H9 (cell line): ENCODE results near the gene ARHGAP15. TPM values are rescaled to one million over a fixed set of nuclear protein-coding genes. Genes with fewer than 3 reads are reported as not detected.

ENCODE experiments used
- DNase-seq: peaks from one replicate; pipeline ENCODE4 v3.0.0-alpha.2; 2017
- H2AFZ ChIP-seq: one replicate; pipeline ENCODE4 v1.6.1; 2013; ENCODE audit warnings: mild to moderate bottlenecking, low read length, control low read depth, moderate library complexity
- H2AK5ac ChIP-seq: 2 replicates; pipeline ENCODE4 v1.6.1; 2013; ENCODE audit warnings: low read length, control low read depth, mixed read lengths; ENCODE audit not compliant: insufficient read length
- H2BK120ac ChIP-seq: one replicate; pipeline ENCODE4 v1.6.1; 2013; ENCODE audit warnings: low read depth, mild to moderate bottlenecking, low read length, control low read depth, inconsistent platforms; ENCODE audit not compliant: poor library complexity, severe bottlenecking
- H2BK12ac ChIP-seq: 2 replicates; pipeline ENCODE4 v1.6.1; 2013; ENCODE audit warnings: low read length, control low read depth, mixed read lengths, low read depth; ENCODE audit not compliant: insufficient read length
- H2BK15ac ChIP-seq: 2 replicates; pipeline ENCODE4 v1.6.1; 2013; ENCODE audit warnings: low read depth, low read length, control low read depth
- H2BK20ac ChIP-seq: one replicate; pipeline ENCODE4 v1.6.1; 2013; ENCODE audit warnings: low read depth, mild to moderate bottlenecking, low read length, control low read depth, inconsistent platforms; ENCODE audit not compliant: poor library complexity, severe bottlenecking
- H2BK5ac ChIP-seq: 2 replicates; pipeline ENCODE4 v1.6.1; 2013; ENCODE audit warnings: low read length, control low read depth, mixed read lengths; ENCODE audit not compliant: insufficient read length
- H3K14ac ChIP-seq: 2 replicates; pipeline ENCODE4 v1.6.1; 2013; ENCODE audit warnings: low read length, control low read depth; ENCODE audit not compliant: insufficient read depth
- H3K18ac ChIP-seq: 2 replicates; pipeline ENCODE4 v1.6.1; 2013; ENCODE audit warnings: low read depth, mild to moderate bottlenecking, mixed read lengths, low read length, control low read depth; ENCODE audit not compliant: insufficient read length
- H3K23ac ChIP-seq: 2 replicates; pipeline ENCODE4 v1.6.1; 2013; ENCODE audit warnings: low read length, control low read depth, mixed read lengths, low read depth; ENCODE audit not compliant: insufficient read length
- H3K23me2 ChIP-seq: 2 replicates; pipeline ENCODE4 v1.6.1; 2013; ENCODE audit warnings: low read depth, mild to moderate bottlenecking, mixed read lengths, low read length, control low read depth; ENCODE audit not compliant: insufficient read length, poor library complexity, severe bottlenecking
- H3K27ac ChIP-seq: 2 replicates; pipeline ENCODE4 v1.5.1; 2013; ENCODE audit warnings: low read length, control low read depth, mixed read lengths, low read depth; ENCODE audit not compliant: insufficient read length
- H3K27me3 ChIP-seq: 2 replicates; pipeline ENCODE4 v1.6.1; 2013; ENCODE audit warnings: low read length, control low read depth, inconsistent platforms; ENCODE audit not compliant: insufficient read depth
- H3K4ac ChIP-seq: 2 replicates; pipeline ENCODE4 v1.6.1; 2013; ENCODE audit warnings: low read depth, mild to moderate bottlenecking, control low read depth, inconsistent platforms, low read length, moderate library complexity
- H3K4me1 ChIP-seq: 2 replicates; pipeline ENCODE4 v1.6.1; 2013; ENCODE audit warnings: low read length, control low read depth, inconsistent platforms; ENCODE audit not compliant: insufficient read depth
- H3K4me2 ChIP-seq: 2 replicates; pipeline ENCODE4 v1.6.1; 2013; ENCODE audit warnings: low read length, control low read depth, mixed read lengths; ENCODE audit not compliant: insufficient read length, insufficient read depth
- H3K56ac ChIP-seq: 2 replicates; pipeline ENCODE4 v1.6.1; 2013; ENCODE audit warnings: low read depth, mild to moderate bottlenecking, mixed read lengths, low read length, control low read depth; ENCODE audit not compliant: insufficient read length
- H3K79me1 ChIP-seq: 2 replicates; pipeline ENCODE4 v1.6.1; 2013; ENCODE audit warnings: low read depth, mild to moderate bottlenecking, moderate library complexity, low read length, control low read depth, inconsistent platforms; ENCODE audit not compliant: insufficient read depth, poor library complexity, severe bottlenecking
- H3K79me2 ChIP-seq: 2 replicates; pipeline ENCODE4 v1.6.1; 2013; ENCODE audit warnings: low read length, control low read depth, inconsistent platforms; ENCODE audit not compliant: insufficient read depth
- H3K9ac ChIP-seq: 2 replicates; pipeline ENCODE4 v1.6.1; 2013; ENCODE audit warnings: low read length, control low read depth, mixed read lengths; ENCODE audit not compliant: insufficient read length; ENCODE audit errors: extremely low read depth
- H3K9me3 ChIP-seq: one replicate; pipeline ENCODE4 v1.6.1; 2013; ENCODE audit warnings: low read depth, low read length, inconsistent platforms; ENCODE audit not compliant: control insufficient read depth
- H3T11ph ChIP-seq: one replicate; pipeline ENCODE4 v1.6.1; 2013; ENCODE audit warnings: mild to moderate bottlenecking, low read length, control low read depth, inconsistent platforms
- H4K20me1 ChIP-seq: one replicate; pipeline ENCODE4 v1.6.1; 2013; ENCODE audit not compliant: control insufficient read depth, insufficient read length, insufficient read depth
- H4K5ac ChIP-seq: 2 replicates; pipeline ENCODE4 v1.6.1; 2013; ENCODE audit warnings: low read depth, mild to moderate bottlenecking, mixed read lengths, low read length, control low read depth; ENCODE audit not compliant: insufficient read length
- H4K8ac ChIP-seq: replicated peaks from 2 replicates; pipeline ENCODE4 v1.6.1; 2013; ENCODE audit warnings: low read length, control low read depth, mixed read lengths, low read depth; ENCODE audit not compliant: insufficient read length
- H4K91ac ChIP-seq: 2 replicates; pipeline ENCODE4 v1.6.1; 2013; ENCODE audit warnings: low read depth, mild to moderate bottlenecking, moderate library complexity, mixed read lengths, low read length, control low read depth; ENCODE audit not compliant: insufficient read length
- H3K27ac Mint-ChIP-seq, 3 experiments: 2 replicates in 2 of 3; 3 replicates in 1 of 3; pipeline ENCODE4 v1.8.0; 2020 to 2021; ENCODE audit warnings: mixed read lengths in 3 of 3, mild to moderate bottlenecking in 1 of 3, moderate library complexity in 1 of 3
- H3K27me3 Mint-ChIP-seq: 2 replicates; pipeline ENCODE4 v1.8.0; 2021; ENCODE audit warnings: low read depth, mild to moderate bottlenecking, moderate library complexity, mixed read lengths
- H3K36me3 Mint-ChIP-seq, 3 experiments: 2 replicates in 2 of 3; 3 replicates in 1 of 3; pipeline ENCODE4 v1.8.0; 2020 to 2021; ENCODE audit warnings: low read depth in 3 of 3, mixed read lengths in 3 of 3; ENCODE audit not compliant: insufficient read depth in 1 of 3
- H3K4me1 Mint-ChIP-seq, 2 experiments: 2 replicates each; pipeline ENCODE4 v1.8.0; 2020; ENCODE audit warnings: mixed read lengths in 2 of 2
- H3K4me3 Mint-ChIP-seq, 2 experiments: 2 replicates in 1 of 2; 3 replicates in 1 of 2; pipeline ENCODE4 v1.8.0; 2020 to 2021; ENCODE audit warnings: mild to moderate bottlenecking in 2 of 2, mixed read lengths in 2 of 2, moderate library complexity in 1 of 2
- H3K9me3 Mint-ChIP-seq, 2 experiments: 2 replicates in 1 of 2; 3 replicates in 1 of 2; pipeline ENCODE4 v1.8.0; 2020; ENCODE audit warnings: mild to moderate bottlenecking in 2 of 2, mixed read lengths in 2 of 2, moderate library complexity in 1 of 2
- WGBS: extraction: QIAGEN DNeasy Blood & Tissue Kit; methylation state at CpG from one replicate; pipeline ENCODE4 v1.1.7; 2013; ENCODE audit warnings: missing lambda C conversion rate, low lambda C conversion rate, mixed read lengths; ENCODE audit not compliant: insufficient read length; ENCODE audit errors: extremely low coverage; 5-methylcytosine and 5-hydroxymethylcytosine counted together
- total RNA-seq: library from RNA; stranded (reverse); gene quantifications from 2 replicates; pipeline ENCODE4 v1.2.1, GENCODE V29; 2021
- TF ChIP-seq, protein P1 (sequence below): fragments of 200-600 bp; sonication (generic); conservative IDR thresholded peaks from 3 replicates; pipeline ENCODE4 v1.8.0; 2021; ENCODE audit warnings: antibody characterized with exemption, mild to moderate bottlenecking

ARHGAP15 gene
- total RNA-seq, 1 experiment from 2014 or later: not detected

GRCh38 chr2:143123911-143124310 lies 5.3 kb upstream of the ARHGAP15 start:
- H3K79me2 ChIP-seq: no peaks in the 10 kb centered on the region
- H2AFZ ChIP-seq: no peak overlapping the region
- no peak overlapping the region for H2BK120ac ChIP-seq
- no peak overlapping the region for H3K9ac ChIP-seq
- H3K23ac ChIP-seq: no peak overlapping the region
- no peaks in the 10 kb centered on the region for H3K27me3 ChIP-seq
- no peak overlapping the region for H3T11ph ChIP-seq
- DNase-seq: no peak
- no peak overlapping the region for H3K56ac ChIP-seq
- no peak overlapping the region for H2AK5ac ChIP-seq
- no peaks in the 10 kb centered on the region for H4K20me1 ChIP-seq
- H3K79me1 ChIP-seq: no peaks in the 10 kb centered on the region
- no peak overlapping the region for H3K4ac ChIP-seq
- Mint-ChIP-seq H3K9me3 (no peaks in the 10 kb centered on the region), H3K27ac (no peak overlapping the region), H3K4me1 (no peaks in the 10 kb centered on the region), H3K4me3 (no peak overlapping the region), H3K27me3 (no peaks in the 10 kb centered on the region), H3K36me3 (no peaks in the 10 kb centered on the region)
- H3K23me2 ChIP-seq: no peaks in the 10 kb centered on the region
- no peak overlapping the region for H3K27ac ChIP-seq
- H3K18ac ChIP-seq: no peak overlapping the region
- no peak overlapping the region for H3K4me2 ChIP-seq
- no peaks in the 10 kb centered on the region for H3K9me3 ChIP-seq
- no peaks in the 10 kb centered on the region for H3K4me1 ChIP-seq
- H4K5ac ChIP-seq: no peak overlapping the region
- H4K91ac ChIP-seq: no peak overlapping the region
- H4K8ac ChIP-seq: no peak overlapping the region
- H2BK5ac ChIP-seq: no peak overlapping the region
- no peak overlapping the region for H3K14ac ChIP-seq
- TF ChIP-seq, protein P1, sequence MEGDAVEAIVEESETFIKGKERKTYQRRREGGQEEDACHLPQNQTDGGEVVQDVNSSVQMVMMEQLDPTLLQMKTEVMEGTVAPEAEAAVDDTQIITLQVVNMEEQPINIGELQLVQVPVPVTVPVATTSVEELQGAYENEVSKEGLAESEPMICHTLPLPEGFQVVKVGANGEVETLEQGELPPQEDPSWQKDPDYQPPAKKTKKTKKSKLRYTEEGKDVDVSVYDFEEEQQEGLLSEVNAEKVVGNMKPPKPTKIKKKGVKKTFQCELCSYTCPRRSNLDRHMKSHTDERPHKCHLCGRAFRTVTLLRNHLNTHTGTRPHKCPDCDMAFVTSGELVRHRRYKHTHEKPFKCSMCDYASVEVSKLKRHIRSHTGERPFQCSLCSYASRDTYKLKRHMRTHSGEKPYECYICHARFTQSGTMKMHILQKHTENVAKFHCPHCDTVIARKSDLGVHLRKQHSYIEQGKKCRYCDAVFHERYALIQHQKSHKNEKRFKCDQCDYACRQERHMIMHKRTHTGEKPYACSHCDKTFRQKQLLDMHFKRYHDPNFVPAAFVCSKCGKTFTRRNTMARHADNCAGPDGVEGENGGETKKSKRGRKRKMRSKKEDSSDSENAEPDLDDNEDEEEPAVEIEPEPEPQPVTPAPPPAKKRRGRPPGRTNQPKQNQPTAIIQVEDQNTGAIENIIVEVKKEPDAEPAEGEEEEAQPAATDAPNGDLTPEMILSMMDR: no peak
- H2BK20ac ChIP-seq: no peak overlapping the region
- H2BK15ac ChIP-seq: no peak overlapping the region
- WGBS: no CpG with 5 or more reads among the region's 4 CpGs
- H2BK12ac ChIP-seq: no peak overlapping the region
